ENCODE data around the gene CERCAM.
"Not testable (repeated sequence)": the region's sequence is repeated elsewhere in the genome, so short reads cannot be mapped to it uniquely, and the experiment has no call there.

The CERCAM gene

GRCh38 chr9:128423356-128423755 lies 2.7 kb downstream of the CERCAM start:
- H3K4me2 ChIP-seq (ENCODE audit: low read length); H3K27ac ChIP-seq (ENCODE audit: low read depth, low read length); H3K56ac ChIP-seq (ENCODE audit: low read length); H2AK5ac ChIP-seq (ENCODE audit: low read length); H4K5ac ChIP-seq (ENCODE audit: low read length); H3K18ac ChIP-seq (ENCODE audit: low read length); H2BK5ac ChIP-seq (ENCODE audit: low read length); H3K36me3 ChIP-seq (ENCODE audit: control insufficient read depth, insufficient read depth, low read length); H3K9ac ChIP-seq (ENCODE audit: low read length); H2BK15ac ChIP-seq (replicated peaks; ENCODE audit: low read depth); H2BK120ac ChIP-seq (ENCODE audit: low read depth, low read length); H3K4me1 ChIP-seq (ENCODE audit: control insufficient read depth, low read depth, low read length); H3K23ac ChIP-seq (ENCODE audit: low read length); H3K79me2 ChIP-seq (ENCODE audit: control insufficient read depth, insufficient read depth, low read length); H3K4me3 ChIP-seq (ENCODE audit: low read length); H3K79me1 ChIP-seq (ENCODE audit: low read length); DNase-seq; H3K4ac ChIP-seq (ENCODE audit: low read depth, low read length); H3K27me3 ChIP-seq (ENCODE audit: insufficient read depth, low read length, poor library complexity); H4K8ac ChIP-seq (ENCODE audit: low read depth, low read length): not testable (repeated sequence)
- no CpG with 5 or more reads among the region's 6 CpGs for WGBS (ENCODE audit: extremely low coverage, insufficient coverage, low lambda C conversion rate)

GRCh38 chr9:128424268-128424780 lies 3.7 kb downstream of the CERCAM start:
- Histone ChIP-seq H3K36me3 (ENCODE audit: control insufficient read depth, insufficient read depth, low read length) (no peaks in the 10 kb centered on the region), H3K79me2 (ENCODE audit: control insufficient read depth, insufficient read depth, low read length) (no peaks in the 10 kb centered on the region), H4K8ac (ENCODE audit: low read depth, low read length) (no peak overlapping the region), H3K4me3 (ENCODE audit: low read length) (no peak overlapping the region), H3K9ac (ENCODE audit: low read length) (no peak overlapping the region), H2BK5ac (ENCODE audit: low read length) (no peak overlapping the region), H4K5ac (ENCODE audit: low read length) (no peak overlapping the region), H2BK15ac (replicated peaks; ENCODE audit: low read depth) (no peak overlapping the region), H3K4ac (ENCODE audit: low read depth, low read length) (no peak overlapping the region), H3K27ac (ENCODE audit: low read depth, low read length) (no peak overlapping the region), H3K79me1 (ENCODE audit: low read length) (no peaks in the 10 kb centered on the region), H2BK120ac (ENCODE audit: low read depth, low read length) (no peak overlapping the region), H2AK5ac (ENCODE audit: low read length) (no peak overlapping the region), H3K4me2 (ENCODE audit: low read length) (no peak overlapping the region), H3K23ac (ENCODE audit: low read length) (no peak overlapping the region), H3K4me1 (ENCODE audit: control insufficient read depth, low read depth, low read length) (peaks cover 2% of the 10 kb centered on the region), H3K27me3 (ENCODE audit: insufficient read depth, low read length, poor library complexity) (peaks cover 3% of the 10 kb centered on the region), H3K56ac (ENCODE audit: low read length) (no peak overlapping the region), H3K18ac (ENCODE audit: low read length) (no peak overlapping the region)
- WGBS (ENCODE audit: extremely low coverage, insufficient coverage, low lambda C conversion rate): no CpG with 5 or more reads among the region's 15 CpGs
- DNase-seq: no peak

GRCh38 chr9:128428644-128429512 lies 8.2 kb downstream of the CERCAM start:
- Histone ChIP-seq H2BK15ac (replicated peaks; ENCODE audit: low read depth) (no peak overlapping the region), H3K18ac (ENCODE audit: low read length) (no peak overlapping the region), H4K5ac (ENCODE audit: low read length) (no peak overlapping the region), H2BK120ac (ENCODE audit: low read depth, low read length) (no peak overlapping the region), H3K79me1 (ENCODE audit: low read length) (no peaks in the 10 kb centered on the region), H2AK5ac (ENCODE audit: low read length) (no peak overlapping the region), H3K4me2 (ENCODE audit: low read length) (no peak overlapping the region), H3K79me2 (ENCODE audit: control insufficient read depth, insufficient read depth, low read length) (no peaks in the 10 kb centered on the region), H3K4ac (ENCODE audit: low read depth, low read length) (no peak overlapping the region), H3K4me3 (ENCODE audit: low read length) (no peak overlapping the region), H3K56ac (ENCODE audit: low read length) (no peak overlapping the region), H3K27me3 (ENCODE audit: insufficient read depth, low read length, poor library complexity) (no peaks in the 10 kb centered on the region), H3K27ac (ENCODE audit: low read depth, low read length) (no peak overlapping the region), H4K8ac (ENCODE audit: low read depth, low read length) (no peak overlapping the region), H3K9ac (ENCODE audit: low read length) (no peak overlapping the region), H3K4me1 (ENCODE audit: control insufficient read depth, low read depth, low read length) (no peaks in the 10 kb centered on the region), H3K23ac (ENCODE audit: low read length) (no peak overlapping the region), H3K36me3 (ENCODE audit: control insufficient read depth, insufficient read depth, low read length) (no peaks in the 10 kb centered on the region), H2BK5ac (ENCODE audit: low read length) (no peak overlapping the region)
- DNase-seq: no peak
- no CpG with 5 or more reads among the region's 22 CpGs for whole genome bisulfite sequencing (ENCODE audit: extremely low coverage, insufficient coverage, low lambda C conversion rate)

GRCh38 chr9:128429513-128430086 lies 8.9 kb downstream of the CERCAM start:
- Histone ChIP-seq H3K79me1 (ENCODE audit: low read length) (no peaks in the 10 kb centered on the region), H3K18ac (ENCODE audit: low read length) (no peak overlapping the region), H3K36me3 (ENCODE audit: control insufficient read depth, insufficient read depth, low read length) (no peaks in the 10 kb centered on the region), H3K56ac (ENCODE audit: low read length) (no peak overlapping the region), H3K4me1 (ENCODE audit: control insufficient read depth, low read depth, low read length) (no peaks in the 10 kb centered on the region), H3K23ac (ENCODE audit: low read length) (no peak overlapping the region), H3K4me3 (ENCODE audit: low read length) (no peak overlapping the region), H4K5ac (ENCODE audit: low read length) (no peak overlapping the region), H2BK120ac (ENCODE audit: low read depth, low read length) (no peak overlapping the region), H3K27me3 (ENCODE audit: insufficient read depth, low read length, poor library complexity) (no peaks in the 10 kb centered on the region), H2BK5ac (ENCODE audit: low read length) (no peak overlapping the region), H3K9ac (ENCODE audit: low read length) (no peak overlapping the region), H3K4me2 (ENCODE audit: low read length) (no peak overlapping the region), H3K27ac (ENCODE audit: low read depth, low read length) (no peak overlapping the region), H3K79me2 (ENCODE audit: control insufficient read depth, insufficient read depth, low read length) (no peaks in the 10 kb centered on the region), H3K4ac (ENCODE audit: low read depth, low read length) (no peak overlapping the region), H4K8ac (ENCODE audit: low read depth, low read length) (no peak overlapping the region), H2AK5ac (ENCODE audit: low read length) (no peak overlapping the region), H2BK15ac (replicated peaks; ENCODE audit: low read depth) (no peak overlapping the region)
- no CpG with 5 or more reads among the region's 13 CpGs for WGBS (ENCODE audit: extremely low coverage, insufficient coverage, low lambda C conversion rate)
- no peak for DNase-seq

GRCh38 chr9:128431207-128431606 lies 10.6 kb downstream of the CERCAM start:
- Histone ChIP-seq H3K36me3 (ENCODE audit: control insufficient read depth, insufficient read depth, low read length) (no peaks in the 10 kb centered on the region), H4K8ac (ENCODE audit: low read depth, low read length) (no peak overlapping the region), H3K4ac (ENCODE audit: low read depth, low read length) (no peak overlapping the region), H3K9ac (ENCODE audit: low read length) (no peak overlapping the region), H3K23ac (ENCODE audit: low read length) (no peak overlapping the region), H3K4me2 (ENCODE audit: low read length) (no peak overlapping the region), H3K27me3 (ENCODE audit: insufficient read depth, low read length, poor library complexity) (no peaks in the 10 kb centered on the region), H3K56ac (ENCODE audit: low read length) (no peak overlapping the region), H2BK120ac (ENCODE audit: low read depth, low read length) (no peak overlapping the region), H3K79me1 (ENCODE audit: low read length) (no peaks in the 10 kb centered on the region), H4K5ac (ENCODE audit: low read length) (no peak overlapping the region), H2BK5ac (ENCODE audit: low read length) (no peak overlapping the region), H3K18ac (ENCODE audit: low read length) (no peak overlapping the region), H3K4me3 (ENCODE audit: low read length) (no peak overlapping the region), H3K79me2 (ENCODE audit: control insufficient read depth, insufficient read depth, low read length) (no peaks in the 10 kb centered on the region), H3K4me1 (ENCODE audit: control insufficient read depth, low read depth, low read length) (no peaks in the 10 kb centered on the region), H2BK15ac (replicated peaks; ENCODE audit: low read depth) (no peak overlapping the region), H3K27ac (ENCODE audit: low read depth, low read length) (no peak overlapping the region), H2AK5ac (ENCODE audit: low read length) (no peak overlapping the region)
- WGBS (ENCODE audit: extremely low coverage, insufficient coverage, low lambda C conversion rate): no CpG with 5 or more reads among the region's 8 CpGs
- no peak for DNase-seq
